Endothelial cell of umbilical vein (primary cell): ENCODE data around the gene TBX21. TPM values are rescaled to one million over a fixed set of nuclear protein-coding genes. Genes with fewer than 3 reads are reported as not detected.
A peak's percentile ranks its signal among the peaks of the same experiment; 100 is the strongest.

Experiments used
- BruUV-seq: library from RNA; stranded (reverse); fragments of 400-500 nt; replicated peaks from 2 replicates; lab custom pipeline; 2021; lab: Mats Ljungman, UMichigan
- CTCF ChIA-PET: fragments of 300-600, 350-600 bp; sonication (Branson Sonifier 250); formaldehyde crosslinking; loops from one replicate; lab custom pipeline; 2021; ENCODE audit warnings: antibody characterized with exemption, inconsistent platforms; lab: Charles Lee
- POLR2A ChIA-PET: fragments of 300-600, 350-600 bp; sonication (Branson Sonifier 250); formaldehyde crosslinking; loops from one replicate; lab custom pipeline; 2021; ENCODE audit warnings: antibody characterized with exemption, inconsistent platforms; lab: Charles Lee
- DNase-seq: peaks from one replicate; pipeline ENCODE4 v3.0.0-alpha.2; 2011; ENCODE audit warnings: low read depth, low spot score
- FAIRE-seq: peaks from 2 replicates; lab custom pipeline; 2011; peaks lifted over from hg19 to GRCh38; lab: Jason Lieb, UNC
- H2AFZ ChIP-seq: 2 replicates; pipeline ENCODE4 v1.6.0; 2012; ENCODE audit warnings: low read depth, low read length, control low read depth, inconsistent platforms
- H3K27ac ChIP-seq: 2 replicates; pipeline ENCODE4 v1.5.1; 2011; ENCODE audit warnings: low read depth, mild to moderate bottlenecking, control low read depth, low read length, moderate library complexity; ENCODE audit not compliant: insufficient read depth
- H3K27me3 ChIP-seq, 2 experiments: 2 replicates each; pipeline versions ENCODE4 v1.6.0 to v1.6.1; 2011; ENCODE audit warnings: low read length in 2 of 2, mixed read lengths in 1 of 2; ENCODE audit not compliant: control insufficient read depth in 2 of 2, insufficient read depth in 2 of 2
- H3K36me3 ChIP-seq, 2 experiments: 2 replicates in 1 of 2; 3 replicates in 1 of 2; pipeline ENCODE4 v1.5.1; 2011; ENCODE audit warnings: low read length in 2 of 2, mild to moderate bottlenecking in 1 of 2, moderate library complexity in 1 of 2; ENCODE audit not compliant: control insufficient read depth in 2 of 2, insufficient read depth in 2 of 2; ENCODE audit errors: extremely low read depth in 1 of 2
- H3K4me1 ChIP-seq: 3 replicates; pipeline ENCODE4 v1.5.1; 2011; ENCODE audit warnings: mild to moderate bottlenecking, low read length; ENCODE audit not compliant: control insufficient read depth, insufficient read depth; ENCODE audit errors: extremely low read depth
- H3K4me2 ChIP-seq: 2 replicates; pipeline ENCODE4 v1.6.1; 2011; ENCODE audit warnings: low read length, control low read depth, mixed read lengths; ENCODE audit not compliant: insufficient read depth
- H3K4me3 ChIP-seq, 3 experiments: fragments of 200-600 bp in 1 of 3; sonication (generic), shearing (Covaris generic) in 1 of 3; replicated peaks in 1 of 3; 2 replicates each; pipeline ENCODE4 v1.5.1; 2011 to 2016; ENCODE audit warnings: control low read depth in 3 of 3, low read length in 3 of 3, mild to moderate bottlenecking in 2 of 3, inconsistent platforms in 1 of 3, low read depth in 1 of 3, moderate library complexity in 1 of 3; ENCODE audit not compliant: insufficient read depth in 1 of 3
- H3K79me2 ChIP-seq: 2 replicates; pipeline ENCODE4 v1.6.0; 2012; ENCODE audit warnings: low read length, inconsistent platforms; ENCODE audit not compliant: control insufficient read depth, insufficient read depth
- H3K9ac ChIP-seq: replicated peaks from 2 replicates; pipeline ENCODE3; 2011; ENCODE audit warnings: low read length, control low read depth; ENCODE audit not compliant: insufficient read depth; ENCODE audit errors: extremely low read depth
- H3K9me1 ChIP-seq: replicated peaks from 3 replicates; pipeline ENCODE4 v1.6.0; 2011; ENCODE audit warnings: mild to moderate bottlenecking, low read length; ENCODE audit not compliant: control insufficient read depth, insufficient read depth; ENCODE audit errors: extremely low read depth
- H3K9me3 ChIP-seq: replicated peaks from 2 replicates; pipeline ENCODE4 v1.5.1; 2012; ENCODE audit warnings: low read length, inconsistent platforms; ENCODE audit not compliant: control insufficient read depth, insufficient read depth
- H4K20me1 ChIP-seq: replicated peaks from 2 replicates; pipeline ENCODE3; 2011; ENCODE audit warnings: mild to moderate bottlenecking, low read length; ENCODE audit not compliant: control insufficient read depth, insufficient read depth; ENCODE audit errors: extremely low read depth
- EZH2 ChIP-seq: IDR thresholded peaks from 2 replicates; pipeline ENCODE4 v1.6.1; 2012; ENCODE audit warnings: borderline replicate concordance, low read depth, mild to moderate bottlenecking, moderate library complexity, low read length, inconsistent platforms; ENCODE audit not compliant: severe bottlenecking
- FOS ChIP-seq: IDR thresholded peaks from 2 replicates; pipeline ENCODE4 v1.6.1; 2011; ENCODE audit warnings: mild to moderate bottlenecking, low read length, moderate library complexity, borderline replicate concordance; ENCODE audit not compliant: insufficient read depth
- JUN ChIP-seq: IDR thresholded peaks from 2 replicates; pipeline ENCODE4 v1.6.1; 2011; ENCODE audit warnings: borderline replicate concordance, low read depth; ENCODE audit not compliant: insufficient read length, insufficient read depth
- MYC ChIP-seq: IDR thresholded peaks from one replicate; pipeline ENCODE4 v1.6.1; 2011; ENCODE audit warnings: mild to moderate bottlenecking, low read depth, low read length
- POLR2A ChIP-seq: IDR thresholded peaks from 2 replicates; pipeline ENCODE4 v1.6.1; 2012; ENCODE audit warnings: low read depth, mild to moderate bottlenecking, control low read depth, low read length
- POLR2AphosphoS5 ChIP-seq: IDR thresholded peaks from 2 replicates; pipeline ENCODE4 v1.6.1; 2012; ENCODE audit warnings: low read depth, mild to moderate bottlenecking, control low read depth, low read length, moderate library complexity; ENCODE audit not compliant: insufficient read depth
- dilution Hi-C: fragments of 300-500 bp; cut with MboI; formaldehyde crosslinking; loops from one replicate; pipeline ENCODE4 v1.15.0; 2019; ENCODE audit warnings: low sequenced_read_pairs; ENCODE audit not compliant: extremely low pct_ligation_motif_present
- intact Hi-C: fragments of 100-400 bp; cut with micrococcal nuclease; formaldehyde crosslinking; loops from one replicate; pipeline ENCODE4 v1.10.0; 2022
- polyA plus RNA-seq, 4 experiments: library from polyadenylated mRNA; depleted of rRNA in 3 of 4; stranded (reverse) in 3 of 4; unstranded in 1 of 4; fragments of >200 nt; gene quantifications; 2 replicates each; pipeline versions ENCODE4 v1.2.1 to v1.2.3, GENCODE V29; 2011 to 2012; ENCODE audit warnings: missing spikeins in 1 of 4
- total RNA-seq: library from RNA; stranded (reverse); gene quantifications from 2 replicates; pipeline ENCODE4 v1.2.3, GENCODE V29; 2021
- TF ChIP-seq, protein P1 (sequence below), 2 donors: IDR thresholded peaks; 1 replicate in 1 of 2; 2 replicates in 1 of 2; pipeline ENCODE4 v1.5.1; 2011; ENCODE audit warnings: low read length in 2 of 2, mild to moderate bottlenecking in 2 of 2, moderate library complexity in 2 of 2, control low read depth in 1 of 2, inconsistent platforms in 1 of 2, low read depth in 1 of 2; ENCODE audit not compliant: insufficient read depth in 1 of 2; ENCODE audit errors: extremely low read depth in 1 of 2

TBX21 gene
- total and polyA plus RNA-seq, 2 donors (not counting 3 experiments of a cell fraction or from before 2014, with no cell fraction given): not detected

DNA sequence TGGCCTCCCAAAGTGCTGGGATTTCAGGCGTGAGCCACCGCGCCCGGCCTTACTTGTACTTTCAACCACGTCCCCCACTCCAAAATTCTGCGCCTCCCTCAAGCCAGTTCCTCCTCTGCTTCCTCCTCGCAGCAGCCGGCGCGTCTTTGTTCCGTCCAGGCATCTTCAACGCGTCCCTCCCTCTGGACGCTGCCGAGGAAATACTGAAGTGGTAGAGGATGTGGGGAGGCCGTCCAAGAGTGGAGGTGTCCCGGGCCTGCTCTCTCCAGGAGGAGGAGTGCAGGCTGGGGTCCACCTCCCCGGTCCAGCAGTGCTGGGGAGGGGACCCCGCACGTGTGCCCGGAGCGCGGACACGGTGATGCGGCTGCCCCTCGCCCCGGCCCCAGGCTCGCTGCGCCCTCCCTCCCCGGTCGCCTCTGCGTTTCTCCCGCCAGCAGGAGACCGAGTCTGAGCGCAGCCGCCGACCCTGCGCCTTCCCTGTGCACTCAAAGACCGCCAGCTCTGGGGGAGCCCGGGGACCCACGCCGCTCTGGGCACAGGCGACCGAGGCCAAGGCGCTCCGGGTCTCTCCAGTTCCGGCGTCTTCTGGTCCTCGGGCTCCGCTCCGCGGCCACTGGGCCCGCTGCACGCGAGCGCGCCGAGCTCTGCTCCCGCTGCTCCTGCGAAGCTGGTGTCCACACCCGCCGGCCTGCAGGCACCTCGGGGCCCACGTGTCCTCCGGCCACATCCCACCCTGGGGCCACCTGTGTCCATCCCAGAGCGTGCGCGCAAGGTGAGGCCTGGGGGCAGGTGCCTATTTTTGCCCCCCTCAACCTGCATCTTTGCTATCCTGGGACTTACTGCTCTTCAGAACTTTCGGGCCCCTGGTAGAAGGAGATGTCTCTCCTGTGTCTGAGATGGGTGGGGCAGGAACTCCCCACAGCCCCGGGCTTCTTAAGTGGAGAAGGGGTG lies 56.9 kb downstream of the TBX21 start:
- H3K36me3 ChIP-seq: no peaks in the 10 kb centered on the region
- ChIA-PET POLR2A (no interaction called here), CTCF (interaction anchor here (0.6 to 1.1 kb wide), 14 partner anchors 8 to 126 kb away, joined by 3 to 13 read pairs (median 4); partner anchors contain the start of gene TBX21)
- no peaks in the 10 kb centered on the region for H3K9me3 ChIP-seq
- no peaks in the 10 kb centered on the region for H3K9me1 ChIP-seq
- dilution Hi-C loops: no loop called here
- peak; percentile 35 for DNase-seq
- peak overlapping the region; percentile 51 for H3K4me2 ChIP-seq
- peaks cover 25 to 58% of the 10 kb centered on the region in 2 experiments for H3K27me3 ChIP-seq
- peak overlapping the region in 2 of 3 experiments; percentile 6 to 12 for H3K4me3 ChIP-seq
- H3K9ac ChIP-seq: no peak overlapping the region
- H3K27ac ChIP-seq: no peak overlapping the region
- no peaks in the 10 kb centered on the region for H3K79me2 ChIP-seq
- TF ChIP-seq POLR2A: no peak
- TF ChIP-seq JUN: no peak
- no peak for TF ChIP-seq POLR2AphosphoS5
- no peak for TF ChIP-seq MYC
- TF ChIP-seq, protein P1, sequence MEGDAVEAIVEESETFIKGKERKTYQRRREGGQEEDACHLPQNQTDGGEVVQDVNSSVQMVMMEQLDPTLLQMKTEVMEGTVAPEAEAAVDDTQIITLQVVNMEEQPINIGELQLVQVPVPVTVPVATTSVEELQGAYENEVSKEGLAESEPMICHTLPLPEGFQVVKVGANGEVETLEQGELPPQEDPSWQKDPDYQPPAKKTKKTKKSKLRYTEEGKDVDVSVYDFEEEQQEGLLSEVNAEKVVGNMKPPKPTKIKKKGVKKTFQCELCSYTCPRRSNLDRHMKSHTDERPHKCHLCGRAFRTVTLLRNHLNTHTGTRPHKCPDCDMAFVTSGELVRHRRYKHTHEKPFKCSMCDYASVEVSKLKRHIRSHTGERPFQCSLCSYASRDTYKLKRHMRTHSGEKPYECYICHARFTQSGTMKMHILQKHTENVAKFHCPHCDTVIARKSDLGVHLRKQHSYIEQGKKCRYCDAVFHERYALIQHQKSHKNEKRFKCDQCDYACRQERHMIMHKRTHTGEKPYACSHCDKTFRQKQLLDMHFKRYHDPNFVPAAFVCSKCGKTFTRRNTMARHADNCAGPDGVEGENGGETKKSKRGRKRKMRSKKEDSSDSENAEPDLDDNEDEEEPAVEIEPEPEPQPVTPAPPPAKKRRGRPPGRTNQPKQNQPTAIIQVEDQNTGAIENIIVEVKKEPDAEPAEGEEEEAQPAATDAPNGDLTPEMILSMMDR (IDR thresholded peaks at IDR 0.05; ENCODE audit: extremely low read depth in 1 of 2, insufficient read depth in 1 of 2, low read depth in 1 of 2, low read length in 2 of 2): peak; percentile 27 to 69
- TF ChIP-seq FOS: no peak
- peak; percentile 71 for TF ChIP-seq EZH2
- peak overlapping the region; percentile 59 for H2AFZ ChIP-seq
- FAIRE-seq: peak; percentile 18
- BruUV-seq: no TSS peak
- peaks cover 5% of the 10 kb centered on the region for H3K4me1 ChIP-seq
- intact Hi-C loops: no loop called here
- no peaks in the 10 kb centered on the region for H4K20me1 ChIP-seq
